ENCODE results near the gene INAVA. TPM values are rescaled to one million over a fixed set of nuclear protein-coding genes. Genes with fewer than 3 reads are reported as not detected.

INAVA gene
- total and polyA plus RNA-seq, 2 donors (not counting 1 experiment from before 2014, with no cell fraction given): 0.06 to 0.34 TPM

GRCh38 chr1:200904772-200905171 is 10.1 kb downstream of the INAVA start:
- DNase-seq: no peak
- no peak overlapping the region for H3K27ac Mint-ChIP-seq
- CTCF ChIA-PET: no interaction called here
- peaks cover 6% of the 10 kb centered on the region for H3K4me1 Mint-ChIP-seq
- no peaks in the 10 kb centered on the region for H3K9me3 Mint-ChIP-seq (ENCODE audit: insufficient read depth)
- Histone ChIP-seq H3K36me3 (replicated peaks in 1 of 2; ENCODE audit: control extremely low read depth in 1 of 2, control insufficient read depth in 1 of 2, extremely low read depth in 1 of 2, insufficient read depth in 2 of 2, low read length in 1 of 2) (no peaks in the 10 kb centered on the region), H4K20me1 (ENCODE audit: control insufficient read depth, insufficient read depth, low read length, poor library complexity, severe bottlenecking) (no peaks in the 10 kb centered on the region), H3K27ac (ENCODE audit: low read length in 2 of 2) (no peak overlapping the region), H3K27me3 (replicated peaks in 1 of 4; ENCODE audit: control extremely low read depth in 1 of 4, control insufficient read depth in 3 of 4, insufficient read depth in 4 of 4, low read length in 3 of 4) (no peaks in the 10 kb centered on the region), H3K4me2 (replicated peaks; ENCODE audit: low read depth, low read length, poor library complexity, severe bottlenecking) (no peak overlapping the region), H3K9me3 (ENCODE audit: control extremely low read depth in 1 of 3, control insufficient read depth in 2 of 3, insufficient read depth in 1 of 3, low read length in 2 of 3) (no peaks in the 10 kb centered on the region), H3K9ac (ENCODE audit: low read length) (no peak overlapping the region), H2AFZ (ENCODE audit: insufficient read depth, low read depth, low read length, poor library complexity, severe bottlenecking) (no peak overlapping the region), H3K4me1 (ENCODE audit: control insufficient read depth in 2 of 2, insufficient read depth in 2 of 2, low read length in 2 of 2) (peaks cover 0 to 6% of the 10 kb centered on the region in 2 donors), H3K4me3 (ENCODE audit: control extremely low read depth in 1 of 5, extremely low read depth in 1 of 5, insufficient read depth in 1 of 5, low read depth in 2 of 5, low read length in 4 of 5) (no peak overlapping the region), H3K79me2 (ENCODE audit: control insufficient read depth, insufficient read depth, low read length) (no peaks in the 10 kb centered on the region)
- POLR2A ChIA-PET: no interaction called here
- no peak for TF ChIP-seq CTCF (IDR thresholded peaks at IDR 0.05)
- no peak for TF ChIP-seq EZH2 (IDR thresholded peaks at IDR 0.05; ENCODE audit: borderline replicate concordance, insufficient read depth, low read depth, low read length, poor library complexity, severe bottlenecking)
- H3K4me3 Mint-ChIP-seq: no peak overlapping the region
- intact Hi-C loops (cut with micrococcal nuclease): no loop called here
- ATAC-seq (ENCODE audit: low read depth): no peak
- no peaks in the 10 kb centered on the region for H3K27me3 Mint-ChIP-seq

DNA sequence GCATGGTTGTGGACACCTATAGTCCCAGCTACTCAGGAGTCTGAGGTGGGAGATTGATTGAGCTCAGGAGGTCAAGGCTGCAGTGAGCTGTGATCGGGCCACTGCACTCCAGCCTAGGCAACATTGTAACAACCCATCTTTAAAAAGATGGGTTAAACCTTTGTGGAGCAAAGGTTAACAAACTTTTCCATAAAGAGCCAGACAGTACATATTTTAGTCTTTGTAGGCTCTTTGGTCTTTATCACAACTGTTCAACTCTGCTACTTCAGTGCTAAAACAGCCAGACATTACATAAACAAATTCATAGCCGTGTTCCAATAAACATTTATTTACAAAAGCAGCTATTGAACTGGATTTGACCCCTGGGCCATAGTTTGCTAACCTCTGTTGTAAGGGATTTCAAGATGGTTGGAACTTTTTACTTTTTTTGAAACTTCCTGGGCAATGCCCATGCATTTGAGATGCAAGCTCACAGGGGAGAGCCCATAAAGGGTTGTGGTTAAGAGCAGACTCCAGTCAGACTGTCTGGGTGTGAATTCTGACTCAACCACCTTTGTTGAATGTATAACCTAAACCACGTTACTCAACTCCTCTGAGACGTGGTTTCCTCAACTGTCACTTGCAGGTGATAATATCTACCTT is 10.8 kb downstream of the INAVA start:
- intact Hi-C loops (cut with micrococcal nuclease): no loop called here
- WGBS (ENCODE audit: insufficient coverage): no CpG with 5 or more reads among the region's 4 CpGs

More for the DNA sequence above, 10.8 kb downstream of the INAVA start:
- Mint-ChIP-seq H3K4me3 (no peak overlapping the region), H3K4me1 (peaks cover 6% of the 10 kb centered on the region), H3K9me3 (ENCODE audit: insufficient read depth) (no peaks in the 10 kb centered on the region), H3K27me3 (no peaks in the 10 kb centered on the region), H3K27ac (no peak overlapping the region)
- Histone ChIP-seq H3K9ac (ENCODE audit: low read length) (no peak overlapping the region), H3K4me1 (ENCODE audit: control insufficient read depth in 2 of 2, insufficient read depth in 2 of 2, low read length in 2 of 2) (peaks cover 0 to 6% of the 10 kb centered on the region in 2 donors), H4K20me1 (ENCODE audit: control insufficient read depth, insufficient read depth, low read length, poor library complexity, severe bottlenecking) (no peaks in the 10 kb centered on the region), H3K4me3 (ENCODE audit: control extremely low read depth in 1 of 5, extremely low read depth in 1 of 5, insufficient read depth in 1 of 5, low read depth in 2 of 5, low read length in 4 of 5) (no peak overlapping the region), H3K79me2 (ENCODE audit: control insufficient read depth, insufficient read depth, low read length) (no peaks in the 10 kb centered on the region), H3K4me2 (replicated peaks; ENCODE audit: low read depth, low read length, poor library complexity, severe bottlenecking) (no peak overlapping the region), H3K27ac (ENCODE audit: low read length in 2 of 2) (no peak overlapping the region), H3K27me3 (replicated peaks in 1 of 4; ENCODE audit: control extremely low read depth in 1 of 4, control insufficient read depth in 3 of 4, insufficient read depth in 4 of 4, low read length in 3 of 4) (no peaks in the 10 kb centered on the region), H3K36me3 (replicated peaks in 1 of 2; ENCODE audit: control extremely low read depth in 1 of 2, control insufficient read depth in 1 of 2, extremely low read depth in 1 of 2, insufficient read depth in 2 of 2, low read length in 1 of 2) (no peaks in the 10 kb centered on the region), H2AFZ (ENCODE audit: insufficient read depth, low read depth, low read length, poor library complexity, severe bottlenecking) (no peak overlapping the region), H3K9me3 (ENCODE audit: control extremely low read depth in 1 of 3, control insufficient read depth in 2 of 3, insufficient read depth in 1 of 3, low read length in 2 of 3) (no peaks in the 10 kb centered on the region)
- ChIA-PET POLR2A (no interaction called here), CTCF (interaction anchor here (1.9 kb wide), 1 partner anchor 9 kb away, joined by 3 read pairs; no protein-coding TSS in a partner anchor)
- no peak for ATAC-seq (ENCODE audit: low read depth)
- no peak for DNase-seq
- TF ChIP-seq EZH2 (IDR thresholded peaks at IDR 0.05; ENCODE audit: borderline replicate concordance, insufficient read depth, low read depth, low read length, poor library complexity, severe bottlenecking): no peak
- no peak for TF ChIP-seq CTCF (IDR thresholded peaks at IDR 0.05)
